SU-DHL-6 (cell line): ENCODE results near the gene UNC5B.

Experiments
- H2AFZ ChIP-seq: fragments of 200-600 bp; sonication (generic); 2 replicates; pipeline ENCODE4 v1.6.1; 2014; ENCODE audit warnings: low read depth, mild to moderate bottlenecking, moderate library complexity, mixed read lengths, antibody characterized with exemption, low read length; ENCODE audit not compliant: severe bottlenecking
- H3F3A ChIP-seq: fragments of 200-600 bp; shearing (Covaris generic); 2 replicates; pipeline ENCODE4 v1.6.0; 2016; ENCODE audit warnings: antibody characterized with exemption, mild to moderate bottlenecking; ENCODE audit not compliant: insufficient read depth
- H3K27ac ChIP-seq: fragments of 200-600 bp; sonication (generic); 2 replicates; pipeline ENCODE4 v1.5.1; 2016; ENCODE audit warnings: low read depth, mild to moderate bottlenecking, low read length, moderate library complexity, mixed read lengths
- H3K27me3 ChIP-seq: fragments of 200-600 bp; sonication (generic), shearing (Covaris generic); 2 replicates; pipeline ENCODE4 v1.6.0; 2014; ENCODE audit warnings: mild to moderate bottlenecking, low read length
- H3K36me3 ChIP-seq: fragments of 200-600 bp; sonication (generic); 2 replicates; pipeline ENCODE4 v1.6.1; 2014; ENCODE audit warnings: mild to moderate bottlenecking, low read length, mixed read lengths
- H3K4me2 ChIP-seq: fragments of 300-600, 200-600 bp; shearing (Covaris generic), sonication (generic); 2 replicates; pipeline ENCODE4 v1.6.0; 2014; ENCODE audit warnings: low read length, low read depth, mild to moderate bottlenecking; ENCODE audit not compliant: poor library complexity, severe bottlenecking
- H3K4me3 ChIP-seq: fragments of 200-600 bp; sonication (generic); 2 replicates; pipeline ENCODE4 v1.5.1; 2014; ENCODE audit warnings: antibody characterized with exemption, low read length, mild to moderate bottlenecking, mixed read lengths; ENCODE audit not compliant: insufficient read depth, poor library complexity, severe bottlenecking
- H3K79me2 ChIP-seq: fragments of 200-600 bp; sonication (generic); 2 replicates; pipeline ENCODE4 v1.6.1; 2014; ENCODE audit warnings: mild to moderate bottlenecking, low read length, moderate library complexity; ENCODE audit not compliant: insufficient read depth
- H3K9ac ChIP-seq: fragments of 200-600 bp; sonication (generic); 2 replicates; pipeline ENCODE4 v1.7.0; 2014; ENCODE audit warnings: mild to moderate bottlenecking, low read length
- H3K9me2 ChIP-seq: fragments of 200-600 bp; sonication (generic); replicated peaks from 2 replicates; pipeline ENCODE4 v1.6.1; 2014; ENCODE audit warnings: low read length; ENCODE audit not compliant: insufficient read depth
- H3K9me3 ChIP-seq: fragments of 200-600 bp; sonication (generic); 2 replicates; pipeline ENCODE4 v1.6.1; 2014; ENCODE audit warnings: low read length, mixed read lengths; ENCODE audit not compliant: insufficient read depth
- H4K20me1 ChIP-seq: fragments of 200-600 bp; sonication (generic); 2 replicates; pipeline ENCODE4 v1.6.1; 2014; ENCODE audit warnings: low read depth, mild to moderate bottlenecking, antibody characterized with exemption, low read length, moderate library complexity, mixed read lengths
- CTCF ChIP-seq: fragments of 200-600 bp; sonication (generic); IDR thresholded peaks from one replicate; pipeline ENCODE4 v1.5.1; 2017; ENCODE audit warnings: antibody characterized with exemption, mild to moderate bottlenecking, low read length, moderate library complexity; ENCODE audit not compliant: insufficient read depth, poor library complexity, severe bottlenecking
- EZH2phosphoT487 ChIP-seq: fragments of 200-600 bp; sonication (generic), shearing (Covaris generic); conservative IDR thresholded peaks from 2 replicates; pipeline ENCODE4 v1.6.1; 2018; ENCODE audit warnings: mild to moderate bottlenecking, antibody characterized with exemption, low read length, moderate library complexity, mixed read lengths

UNC5B gene

DNA sequence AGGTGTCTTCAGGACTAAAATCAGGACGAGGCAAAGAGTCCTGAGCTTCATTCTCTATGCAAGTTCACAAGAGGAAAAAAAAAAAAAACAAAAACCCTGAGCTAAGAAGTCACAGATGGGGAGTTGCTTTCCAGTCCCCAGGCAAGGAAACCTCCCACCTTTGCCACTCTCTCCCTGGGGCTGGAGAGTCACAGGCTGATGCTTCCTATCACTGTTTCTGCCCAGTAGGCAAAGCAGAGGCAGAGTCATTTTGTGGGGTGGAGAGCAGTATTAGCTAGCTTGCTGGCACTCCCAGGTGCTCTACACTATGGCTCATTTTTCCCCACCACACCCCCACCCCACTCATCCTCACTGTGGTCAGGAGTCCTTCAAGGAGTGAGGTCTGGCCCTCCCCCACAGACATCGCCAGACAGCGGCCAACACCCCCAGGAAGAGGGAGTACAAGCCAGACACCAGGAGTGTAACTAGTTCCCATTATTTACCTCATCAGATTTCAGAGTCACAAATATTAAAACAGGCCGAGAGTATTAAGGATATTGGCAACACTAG, 34.6 kb upstream of the UNC5B start:
- Histone ChIP-seq H3K36me3 (no peaks in the 10 kb centered on the region), H3K27me3 (no peaks in the 10 kb centered on the region), H3K9me3 (no peaks in the 10 kb centered on the region), H3K27ac (no peak overlapping the region), H3K79me2 (no peaks in the 10 kb centered on the region), H3K4me2 (no peak overlapping the region), H3K9me2 (no peaks in the 10 kb centered on the region), H3K9ac (no peak overlapping the region), H3F3A (no peaks in the 10 kb centered on the region), H2AFZ (no peak overlapping the region), H4K20me1 (no peaks in the 10 kb centered on the region), H3K4me3 (no peak overlapping the region)
- TF ChIP-seq EZH2phosphoT487 = no peak
- no peak for TF ChIP-seq CTCF

DNA sequence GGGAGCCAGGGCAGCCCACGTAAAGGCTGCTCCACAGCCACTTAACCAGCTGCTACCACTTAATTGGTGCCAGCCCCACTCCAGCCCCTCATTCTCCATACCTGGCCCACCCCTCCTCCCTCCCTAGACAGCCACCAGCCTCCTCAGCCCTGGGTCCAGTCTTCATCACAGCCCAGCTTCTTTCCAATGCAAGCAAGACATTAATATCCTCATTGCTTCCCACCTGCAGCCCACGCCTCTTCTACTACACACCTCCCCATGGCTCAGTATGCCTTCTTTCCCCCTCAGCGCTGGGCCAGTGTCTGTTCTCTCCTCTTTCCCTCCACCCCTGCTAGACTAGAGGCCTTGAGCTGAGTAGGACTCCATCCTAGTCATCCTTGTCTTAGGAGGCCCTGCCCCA, 33.5 kb upstream of the UNC5B start:
- H4K20me1 ChIP-seq = no peaks in the 10 kb centered on the region
- H3K36me3 ChIP-seq = no peaks in the 10 kb centered on the region
- no peaks in the 10 kb centered on the region for H3K9me3 ChIP-seq
- no peaks in the 10 kb centered on the region for H3K79me2 ChIP-seq
- H3K27me3 ChIP-seq = no peaks in the 10 kb centered on the region
- no peaks in the 10 kb centered on the region for H3K9me2 ChIP-seq
- H2AFZ ChIP-seq = no peak overlapping the region
- H3K9ac ChIP-seq = no peak overlapping the region
- no peak for TF ChIP-seq CTCF
- TF ChIP-seq EZH2phosphoT487 = no peak
- no peak overlapping the region for H3K27ac ChIP-seq
- H3F3A ChIP-seq = no peaks in the 10 kb centered on the region
- H3K4me3 ChIP-seq = no peak overlapping the region
- H3K4me2 ChIP-seq = no peak overlapping the region

DNA sequence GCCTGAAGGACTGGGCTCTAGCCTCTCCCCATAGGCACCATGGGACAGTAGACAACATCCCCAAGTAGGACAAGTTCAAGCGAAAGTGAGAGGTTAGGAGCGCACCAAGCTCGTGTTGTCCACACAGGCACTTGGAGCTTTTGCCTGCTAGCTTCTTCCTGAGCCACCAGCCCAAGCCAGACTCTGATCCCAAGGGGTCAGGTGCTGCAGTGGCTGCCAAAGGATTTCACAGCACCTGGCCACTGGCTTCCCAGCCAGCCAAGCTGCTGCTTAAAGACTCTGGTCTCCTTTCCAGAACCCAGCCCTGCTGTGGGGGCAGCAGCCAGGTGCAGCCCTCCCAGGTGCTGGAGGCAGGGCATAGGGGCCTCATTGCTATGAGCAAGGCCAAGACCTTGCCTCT, 33.0 kb upstream of the UNC5B start:
- no peaks in the 10 kb centered on the region for H4K20me1 ChIP-seq
- TF ChIP-seq CTCF = no peak
- TF ChIP-seq EZH2phosphoT487 = no peak
- H2AFZ ChIP-seq = no peak overlapping the region
- no peak overlapping the region for H3K9ac ChIP-seq
- H3K27me3 ChIP-seq = no peaks in the 10 kb centered on the region
- H3K9me2 ChIP-seq = no peaks in the 10 kb centered on the region
- H3K4me3 ChIP-seq = no peak overlapping the region
- no peaks in the 10 kb centered on the region for H3F3A ChIP-seq
- no peaks in the 10 kb centered on the region for H3K36me3 ChIP-seq
- no peaks in the 10 kb centered on the region for H3K9me3 ChIP-seq
- H3K79me2 ChIP-seq = no peaks in the 10 kb centered on the region
- no peak overlapping the region for H3K4me2 ChIP-seq
- H3K27ac ChIP-seq = no peak overlapping the region

DNA sequence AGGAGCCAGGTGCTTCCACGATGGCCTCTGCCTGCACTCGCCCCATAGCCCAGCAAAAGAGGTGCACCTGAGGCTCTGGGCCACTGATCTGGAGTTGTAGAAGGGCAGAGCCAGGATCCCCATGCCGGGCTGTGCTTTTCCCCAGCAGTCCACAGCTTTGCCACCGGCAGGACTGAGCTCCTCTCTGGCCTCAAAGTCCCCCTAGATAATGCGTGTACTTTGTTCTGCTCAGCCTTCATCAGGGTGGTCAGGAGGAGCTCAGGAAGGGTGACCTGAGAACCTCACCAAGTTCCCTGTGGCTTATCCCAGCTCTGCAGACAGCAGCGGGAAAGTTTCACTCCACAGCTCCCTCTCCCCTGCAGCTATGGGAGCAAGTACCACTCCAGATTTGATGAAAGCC, 27.9 kb upstream of the UNC5B start:
- Histone ChIP-seq H4K20me1 (no peaks in the 10 kb centered on the region), H3K79me2 (no peaks in the 10 kb centered on the region), H3K4me2 (no peak overlapping the region), H3K4me3 (no peak overlapping the region), H3K9me3 (no peaks in the 10 kb centered on the region), H3K36me3 (no peaks in the 10 kb centered on the region), H3K27me3 (no peaks in the 10 kb centered on the region), H3K27ac (no peak overlapping the region), H3F3A (no peaks in the 10 kb centered on the region), H2AFZ (no peak overlapping the region), H3K9me2 (no peaks in the 10 kb centered on the region), H3K9ac (no peak overlapping the region)
- TF ChIP-seq CTCF (no peak), EZH2phosphoT487 (no peak)
